ENCODE results near the gene GNAQ. TPM values are rescaled to one million over a fixed set of nuclear protein-coding genes. Genes with fewer than 3 reads are reported as not detected.

GNAQ gene
- polyA plus RNA-seq, 1 of the 3 experiments (the other 2 are of a cell fraction) = 20.9 TPM

GRCh38 chr9:77883846-77884771, 147.5 kb downstream of the GNAQ start:
- WGBS (ENCODE audit: low lambda C conversion rate) = 66% methylated on average over 5 of the region's 5 CpGs
- H3K4me3 ChIP-seq (ENCODE audit: low read depth in 2 of 2, low read length in 1 of 2) = no peak overlapping the region
- H3K4me1 ChIP-seq (ENCODE audit: control insufficient read depth in 1 of 2, insufficient read depth in 2 of 2, low read depth in 1 of 2, low read length in 1 of 2) = peaks cover 17 to 32% of the 10 kb centered on the region in 2 experiments; a peak in 3 of 4 replicates
- H3K27ac ChIP-seq (ENCODE audit: low read depth in 2 of 2, low read length in 1 of 2) = peak overlapping the region; percentile 14 to 56
- POLR2A ChIA-PET = interaction anchor here (1.2 kb wide), 1 partner anchor 27 kb away, joined by 3 read pairs; no protein-coding TSS in a partner anchor
- no peaks in the 10 kb centered on the region for H3K9me2 ChIP-seq
- no peak overlapping the region for H3K9ac ChIP-seq
- no peak for DNase-seq
- H3F3A ChIP-seq (replicated peaks; ENCODE audit: insufficient read depth) = peaks cover 18% of the 10 kb centered on the region
- H3K79me2 ChIP-seq (ENCODE audit: insufficient read depth) = peaks cover 43% of the 10 kb centered on the region; the same call in 1 of the 2 replicates
- no peaks in the 10 kb centered on the region for H3K27me3 ChIP-seq (ENCODE audit: insufficient read depth)
- peak overlapping the region; percentile 11 for H3K4me2 ChIP-seq
- H4K20me1 ChIP-seq (ENCODE audit: insufficient read depth) = no peaks in the 10 kb centered on the region; the same call in 1 of the 2 replicates
- TF ChIP-seq CTCF (IDR thresholded peaks at IDR 0.05) (no peak), GABPA (IDR thresholded peaks at IDR 0.05; ENCODE audit: low read depth) (no peak), CHD2 (IDR thresholded peaks at IDR 0.05; ENCODE audit: low read length, partially characterized antibody) (no peak), IRF3 (IDR thresholded peaks at IDR 0.05; ENCODE audit: low read depth, low read length) (no peak), RFX5 (IDR thresholded peaks at IDR 0.05; ENCODE audit: low read length) (no peak), NFIC (IDR thresholded peaks at IDR 0.05; ENCODE audit: borderline replicate concordance) (no peak), MAX (IDR thresholded peaks at IDR 0.05; ENCODE audit: low read depth) (no peak), ELF1 (IDR thresholded peaks at IDR 0.05) (no peak), USF1 (IDR thresholded peaks at IDR 0.05; ENCODE audit: borderline replicate concordance, low read depth) (no peak), USF2 (IDR thresholded peaks at IDR 0.05; ENCODE audit: borderline replicate concordance, low read depth, low read length) (no peak), POLR2AphosphoS5 (IDR thresholded peaks at IDR 0.05; ENCODE audit: low read depth, low read length) (no peak), FOXM1 (IDR thresholded peaks at IDR 0.05; ENCODE audit: low read depth) (no peak), RCOR1 (IDR thresholded peaks at IDR 0.05; ENCODE audit: low read length) (no peak), PBX3 (IDR thresholded peaks at IDR 0.05) (no peak), EZH2phosphoT487 (IDR thresholded peaks at IDR 0.05; ENCODE audit: borderline replicate concordance, low read depth) (no peak), MXI1 (IDR thresholded peaks at IDR 0.05; ENCODE audit: low read depth, low read length) (no peak), GATA2 (CRISPR knock-in tag; IDR thresholded peaks at IDR 0.05) (no peak), SMC3 (IDR thresholded peaks at IDR 0.05; ENCODE audit: low read depth, low read length) (no peak), FOSL2 (IDR thresholded peaks at IDR 0.05; ENCODE audit: borderline replicate concordance, low read depth) (no peak)
- no peaks in the 10 kb centered on the region for H3K36me3 ChIP-seq (replicated peaks in 1 of 2; ENCODE audit: control insufficient read depth in 1 of 2, insufficient read depth in 2 of 2, low read length in 1 of 2)
- H3K9me3 ChIP-seq = no peaks in the 10 kb centered on the region
- no peak overlapping the region for H2AFZ ChIP-seq (ENCODE audit: low read depth)
- CTCF ChIA-PET = interaction anchor here (1.0 to 2.2 kb wide), 3 partner anchors 8 to 12 kb away, joined by 3 to 14 read pairs (median 5); no protein-coding TSS in a partner anchor

All from SK-N-SH (cell line).